HTR-8/SVneo (cell line): ENCODE measurements around the gene GRIK3.

ENCODE experiments used
- DNase-seq: peaks from one replicate; pipeline ENCODE4 v3.0.0; 2011; ENCODE audit warnings: low spot score, mixed read lengths; ENCODE audit not compliant: insufficient read length
- FAIRE-seq: peaks from 2 replicates; lab custom pipeline; 2011; peaks lifted over from hg19 to GRCh38; lab: Jason Lieb, UNC

Gene GRIK3

GRCh38 chr1:36884029-36884701 lies 150.2 kb downstream of the GRIK3 start:
- FAIRE-seq (no peak), DNase-seq (no peak)

- no peak for DNase-seq
- no peak for FAIRE-seq
Measured at GRCh38 chr1:36883315-36883949, 150.9 kb downstream of the GRIK3 start.

- DNase-seq: no peak
- no peak for FAIRE-seq
Measured at GRCh38 chr1:36882536-36883285, 151.6 kb downstream of the GRIK3 start.

GRCh38 chr1:36881541-36881940 lies 152.8 kb downstream of the GRIK3 start:
- no peak for FAIRE-seq
- DNase-seq: no peak

GRCh38 chr1:36881068-36881405 lies 153.3 kb downstream of the GRIK3 start:
- no peak for DNase-seq
- no peak for FAIRE-seq

GRCh38 chr1:36880155-36881067 lies 153.9 kb downstream of the GRIK3 start:
- FAIRE-seq (no peak), DNase-seq (no peak)

- no peak for FAIRE-seq
- no peak for DNase-seq
Measured at GRCh38 chr1:36879613-36880012, 154.7 kb downstream of the GRIK3 start.

- FAIRE-seq: no peak
Measured at GRCh38 chr1:36876990-36877389, 157.3 kb downstream of the GRIK3 start.

GRCh38 chr1:36874271-36875060 lies 159.8 kb downstream of the GRIK3 start:
- FAIRE-seq (no peak), DNase-seq (no peak)

More at GRCh38 chr1:36876990-36877389, 157.3 kb downstream of the GRIK3 start:
- DNase-seq: no peak

- no peak for FAIRE-seq
- DNase-seq: no peak
Measured at GRCh38 chr1:36872858-36873257, 161.5 kb downstream of the GRIK3 start.

GRCh38 chr1:36872126-36872754 lies 162.1 kb downstream of the GRIK3 start:
- DNase-seq (no peak), FAIRE-seq (no peak)

- FAIRE-seq (no peak), DNase-seq (no peak)
Measured at GRCh38 chr1:36871146-36871971, 163.0 kb downstream of the GRIK3 start.

GRCh38 chr1:36869826-36870225 lies 164.5 kb downstream of the GRIK3 start:
- no peak for FAIRE-seq

GRCh38 chr1:36869054-36869453 lies 165.3 kb downstream of the GRIK3 start:
- no peak for FAIRE-seq

More at GRCh38 chr1:36869826-36870225, 164.5 kb downstream of the GRIK3 start:
- DNase-seq: no peak

GRCh38 chr1:36867575-36867974 lies 166.7 kb downstream of the GRIK3 start:
- FAIRE-seq (no peak), DNase-seq (no peak)

More at GRCh38 chr1:36869054-36869453, 165.3 kb downstream of the GRIK3 start:
- DNase-seq: no peak

GRCh38 chr1:36866169-36866814 lies 168.0 kb downstream of the GRIK3 start:
- no peak for FAIRE-seq
- no peak for DNase-seq

- FAIRE-seq (no peak), DNase-seq (no peak)
Measured at GRCh38 chr1:36865602-36865900, 168.8 kb downstream of the GRIK3 start.
